Stimulated activated CD8-positive, alpha-beta memory T cell treated with anti-CD3 and anti-CD28 coated beads, Interleukin-7, amount 100 ng/mL, for 24 hours (primary cell): ENCODE measurements around the gene USP49.
"Not testable (repeated sequence)": the region's sequence is repeated elsewhere in the genome, so short reads cannot be mapped to it uniquely, and the experiment has no call there.

Experiments
- DNase-seq: peaks from one replicate; pipeline ENCODE4 v3.0.0-alpha.2; 2020; ENCODE audit warnings: low read depth

The USP49 gene

GRCh38 chr6:41779788-41780550 lies 115.2 kb downstream of the USP49 start, which contains the start of gene FRS3:
Gene FRS3 (minus strand): TSS chr6:41779900. CDS start chr6:41776987, 2,913 bp downstream.
- peak; percentile 99 for DNase-seq

- DNase-seq = no peak
Measured at GRCh38 chr6:41779336-41779735, 115.8 kb downstream of the USP49 start.

DNA sequence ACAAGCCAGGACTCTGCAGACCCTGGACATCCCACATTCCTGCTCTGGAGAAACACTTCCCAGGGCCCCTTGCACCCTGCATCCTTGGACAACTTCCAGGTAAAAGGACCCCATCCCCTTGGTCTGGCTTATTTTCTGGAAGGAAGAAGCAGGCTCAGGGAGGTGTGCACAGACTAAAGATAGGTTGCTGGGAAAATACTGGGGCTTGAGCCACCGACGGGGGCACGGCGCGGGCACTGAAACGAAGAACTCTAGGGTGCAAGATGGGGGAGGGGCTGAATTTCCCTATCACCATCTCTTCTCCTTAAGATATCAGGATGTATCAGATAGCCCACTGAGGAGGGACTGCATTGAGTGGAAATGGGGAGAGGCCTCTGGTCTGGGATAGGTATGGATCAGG lies 116.3 kb downstream of the USP49 start:
- DNase-seq = no peak

DNA sequence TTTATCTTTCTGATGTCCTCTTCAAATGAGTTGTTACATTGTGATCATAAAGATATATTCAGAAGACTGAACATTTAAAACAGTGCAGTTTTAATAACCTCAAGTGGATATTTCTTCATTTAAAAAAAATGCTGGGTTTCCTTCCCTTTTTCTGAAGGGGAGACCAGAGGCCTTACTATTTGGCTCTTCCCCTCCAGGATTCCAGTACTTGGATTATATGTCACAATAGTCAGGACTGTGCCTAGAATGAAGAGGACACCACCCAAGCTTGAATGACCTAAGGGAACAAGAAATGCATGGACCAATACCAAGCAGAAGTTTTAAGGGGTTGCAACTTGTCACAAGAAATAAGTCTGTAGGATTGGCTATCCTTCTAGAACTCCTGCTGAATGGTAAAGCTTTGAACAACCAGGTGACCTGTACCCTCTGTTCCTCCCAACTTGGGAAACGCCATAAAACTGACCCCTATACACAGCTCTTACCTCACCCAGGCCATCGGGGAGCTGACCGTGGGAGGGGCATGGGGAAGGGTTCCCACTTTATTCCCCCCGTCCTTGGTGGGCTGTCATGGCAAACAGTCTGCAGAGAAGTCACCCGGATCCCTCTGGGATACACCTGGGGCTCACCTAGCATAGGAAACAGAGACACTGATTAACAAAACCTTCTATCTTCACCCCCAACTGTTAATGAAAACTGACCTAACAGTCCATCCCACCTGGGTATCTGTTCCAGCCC lies 117.5 kb downstream of the USP49 start:
- no peak for DNase-seq

DNA sequence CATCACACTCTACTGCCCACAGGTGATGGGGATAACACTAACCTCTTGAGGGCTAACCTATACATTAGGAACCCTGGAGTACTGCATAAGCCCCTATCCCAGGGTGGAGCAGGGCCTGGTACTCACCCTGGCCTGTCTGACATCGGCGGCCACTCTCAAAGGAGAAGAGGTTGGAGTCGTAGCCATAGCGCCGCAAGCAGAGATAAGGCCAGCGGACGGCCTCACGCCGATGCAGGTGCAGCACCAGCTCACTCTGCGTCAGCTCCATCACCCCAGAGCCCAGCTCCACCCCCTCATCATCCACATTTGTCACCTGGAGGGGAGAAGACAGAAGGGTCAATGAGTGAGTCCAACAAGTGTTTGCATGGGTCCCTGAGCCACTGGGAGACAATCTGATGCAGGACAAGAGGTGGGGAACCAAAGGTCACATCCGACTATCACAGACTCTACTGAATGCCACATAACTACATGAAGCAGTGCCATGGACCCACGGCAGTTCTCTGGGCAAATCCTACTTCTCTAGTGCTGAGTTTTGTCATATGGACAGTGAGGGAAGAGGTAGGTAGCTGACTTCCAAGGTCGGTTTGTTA lies 119.8 kb downstream of the USP49 start:
- no peak for DNase-seq

GRCh38 chr6:41774841-41775240 lies 120.3 kb downstream of the USP49 start:
- DNase-seq = no peak

DNA sequence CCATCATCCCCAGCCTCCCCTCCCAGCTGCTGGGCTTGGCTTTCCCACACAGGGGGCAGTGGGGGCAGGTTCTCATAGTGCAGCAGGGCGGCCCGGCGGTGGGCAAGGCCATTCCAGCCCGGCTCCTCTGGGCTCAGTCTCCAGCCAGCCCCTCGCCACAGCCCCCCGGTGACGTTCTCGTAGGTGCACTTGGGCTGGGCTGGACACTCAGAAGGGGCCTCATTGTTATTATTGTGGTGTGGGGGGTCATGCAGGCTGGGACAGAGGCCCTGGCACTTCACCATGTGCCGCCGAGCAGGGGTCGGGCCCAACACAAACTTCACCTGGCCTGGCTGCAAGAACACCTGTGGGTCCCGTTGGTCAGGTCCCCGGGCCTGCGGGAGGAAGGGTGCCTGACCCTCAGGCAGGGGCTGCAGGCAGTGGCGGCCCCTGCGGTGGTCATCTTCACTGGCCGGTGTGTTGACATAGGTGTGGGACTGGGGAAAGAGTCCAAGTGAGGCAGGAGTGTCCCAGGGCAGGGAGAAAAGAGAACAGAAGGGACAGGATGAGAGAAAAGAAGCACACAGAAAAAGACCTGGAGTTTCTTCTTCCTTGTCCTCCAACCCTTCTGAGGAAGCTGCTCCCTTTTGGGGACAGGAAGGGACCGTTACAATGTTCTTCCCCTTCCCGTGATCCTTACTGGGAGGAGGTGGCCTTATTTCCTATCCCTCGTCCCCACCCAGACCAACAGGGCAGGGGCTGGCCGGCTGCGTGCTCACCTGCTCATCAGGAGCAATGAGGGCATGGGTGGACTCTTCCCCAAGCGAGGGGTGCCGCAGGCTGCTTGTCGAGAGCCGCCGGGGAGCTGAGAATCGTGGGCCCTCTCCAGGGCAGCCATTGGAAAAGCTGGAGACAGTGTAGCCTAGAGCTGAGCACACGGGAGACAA lies 123.9 kb downstream of the USP49 start:
- DNase-seq = no peak

DNA sequence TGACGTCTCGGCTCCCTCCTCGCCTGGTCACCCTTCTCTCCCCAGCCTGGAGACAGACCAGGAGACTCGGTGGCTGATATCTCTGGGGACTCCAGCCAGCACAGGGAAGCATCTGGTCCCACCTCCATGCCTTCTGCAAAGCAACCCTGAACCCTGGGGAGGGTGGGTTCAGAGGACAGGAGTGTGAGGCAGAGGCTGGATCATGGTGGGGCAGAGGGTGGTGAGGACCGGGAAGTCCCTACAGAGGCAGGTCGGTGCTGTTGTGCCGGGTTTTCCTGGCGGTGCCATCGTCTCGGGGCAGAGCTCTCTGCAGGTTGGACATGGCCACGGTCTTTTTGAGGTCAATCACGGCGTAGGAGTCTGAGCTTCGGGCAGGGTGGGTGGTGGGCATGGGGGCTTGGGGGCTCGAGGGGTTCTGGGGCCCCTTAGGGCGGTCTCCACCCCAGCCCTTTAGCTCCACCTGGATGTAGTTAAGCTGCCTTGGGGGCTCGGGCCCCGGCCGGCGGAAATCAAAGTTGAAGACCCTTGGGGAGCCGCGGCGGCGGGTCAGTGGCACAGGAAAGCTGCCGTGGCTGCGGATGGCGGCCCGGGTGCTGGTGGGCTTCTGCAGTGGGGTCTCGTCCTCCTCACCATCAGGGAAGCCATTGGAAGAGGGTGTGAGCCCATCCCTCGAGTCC lies 124.7 kb downstream of the USP49 start:
- no peak for DNase-seq

DNA sequence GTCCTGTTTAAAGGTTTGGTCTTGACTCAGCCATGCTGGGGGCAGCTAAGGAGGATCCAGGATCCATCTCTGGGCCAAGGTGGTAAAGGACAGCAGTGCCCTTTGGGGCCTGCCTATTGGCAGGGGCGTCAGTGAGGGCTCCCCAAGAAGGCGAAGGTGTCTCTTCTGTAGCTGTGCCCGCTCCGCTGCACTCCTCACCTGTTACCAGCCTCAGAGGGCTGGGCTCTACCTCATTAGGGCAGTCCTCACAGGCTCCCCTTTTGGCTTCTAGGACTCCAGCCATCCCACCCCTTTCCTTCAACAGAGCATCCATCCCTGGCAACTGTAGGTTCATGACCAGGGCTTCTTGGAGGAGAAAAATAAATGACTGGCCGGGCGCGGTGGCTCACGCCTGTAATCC lies 125.8 kb downstream of the USP49 start:
- DNase-seq = no peak

DNA sequence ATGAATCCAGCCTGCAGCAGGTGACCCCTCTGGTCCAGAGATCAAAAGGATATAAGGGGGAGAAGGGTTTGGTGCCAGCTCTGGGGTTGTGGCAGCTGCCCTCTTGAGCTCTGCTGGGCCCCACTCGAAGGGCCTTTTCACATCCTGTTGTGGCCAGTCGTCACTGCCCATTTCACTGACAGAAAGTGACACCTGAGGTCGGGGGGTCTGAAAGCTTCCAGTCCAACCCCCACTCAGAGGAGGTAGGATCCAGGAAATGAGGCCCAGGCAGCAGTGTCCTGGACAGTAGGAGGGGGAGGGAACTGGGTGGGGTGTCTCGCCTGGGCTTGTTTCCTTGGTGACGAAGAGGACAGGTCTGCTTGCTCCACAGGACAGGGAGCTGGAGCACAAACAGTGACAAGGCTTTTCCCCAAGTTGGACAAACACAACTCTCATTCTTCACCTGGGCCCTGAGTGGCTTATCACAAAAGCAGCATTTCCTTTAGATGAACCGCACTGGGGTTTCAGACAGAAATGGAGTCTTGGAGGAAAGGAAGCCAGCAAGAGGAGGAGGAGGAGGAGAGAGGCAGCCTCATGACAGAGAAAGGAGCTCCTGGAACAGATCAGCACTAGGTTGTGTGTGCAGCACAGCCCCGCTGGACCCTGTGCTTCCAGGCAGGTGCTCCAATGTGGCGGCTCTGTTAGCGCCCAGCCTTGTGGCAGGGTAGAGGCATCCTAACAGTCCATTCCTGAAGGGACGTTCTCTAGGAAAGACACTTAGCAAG lies 126.4 kb downstream of the USP49 start:
- DNase-seq = no peak

GRCh38 chr6:41767112-41767833 lies 127.9 kb downstream of the USP49 start:
- no peak for DNase-seq

DNA sequence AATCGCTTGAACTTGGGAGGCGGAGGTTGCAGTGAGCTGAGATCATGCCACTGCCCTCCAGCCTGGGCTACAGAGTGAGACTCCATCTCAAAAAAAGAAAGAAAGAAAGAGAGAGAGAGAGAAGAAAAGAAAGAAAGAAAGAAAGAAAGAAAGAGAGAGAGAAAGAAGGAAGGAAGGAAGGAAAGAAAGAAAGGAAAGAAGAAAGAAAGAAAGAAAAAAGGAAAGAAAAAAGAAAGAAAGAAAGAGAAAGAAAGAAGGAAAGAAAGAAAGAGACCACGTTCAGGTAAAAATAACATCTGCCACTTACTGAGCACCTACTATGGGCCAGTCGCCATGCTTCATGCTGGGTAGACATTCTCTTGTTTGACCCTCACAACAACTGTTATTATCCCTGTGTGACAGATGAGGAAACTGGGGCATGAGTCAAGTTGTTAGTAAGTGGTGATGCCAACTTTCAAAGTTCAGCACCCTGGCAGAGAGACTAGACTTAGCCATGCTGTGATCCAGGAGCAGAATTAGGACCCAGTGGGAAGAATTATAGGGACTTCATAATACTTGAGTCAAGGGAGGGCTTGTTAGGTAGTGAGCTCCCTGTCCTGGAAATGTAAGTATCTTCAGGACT lies 129.0 kb downstream of the USP49 start:
- DNase-seq = not testable (repeated sequence)

- DNase-seq = no peak
Measured at GRCh38 chr6:41763470-41763869, 131.7 kb downstream of the USP49 start.

DNA sequence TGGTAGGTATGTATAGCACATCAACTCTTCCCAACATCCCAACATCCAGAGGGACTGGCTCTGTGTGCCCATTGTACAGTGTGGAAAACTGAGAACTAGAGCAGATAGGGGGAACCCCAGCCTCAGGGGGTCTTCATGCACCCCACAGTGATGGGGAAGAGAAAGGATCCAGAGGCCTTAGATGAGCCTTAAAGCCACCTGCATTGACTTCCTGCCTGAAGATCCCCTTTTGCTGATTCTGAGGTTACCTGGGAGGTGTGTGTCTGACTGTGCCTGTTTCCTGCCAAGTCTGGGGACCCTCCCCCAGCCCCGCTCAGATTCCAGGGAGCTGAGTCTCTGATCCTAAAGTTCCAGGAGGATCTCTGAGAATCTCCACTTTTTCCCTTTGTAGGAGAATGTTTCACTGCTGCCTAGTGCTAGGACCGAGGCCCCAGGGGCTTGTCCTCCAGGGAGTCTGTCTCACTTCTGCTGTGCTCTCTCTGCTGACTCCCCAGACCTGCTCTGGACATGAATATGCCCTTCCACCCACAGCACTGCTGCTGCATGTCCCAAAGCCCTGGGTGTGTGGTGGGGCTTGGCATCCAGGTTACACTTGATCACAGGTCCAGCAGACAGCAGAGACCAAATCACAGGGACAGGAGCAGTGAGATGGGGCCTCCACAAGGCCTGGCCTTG lies 135.1 kb downstream of the USP49 start:
- DNase-seq = no peak

DNA sequence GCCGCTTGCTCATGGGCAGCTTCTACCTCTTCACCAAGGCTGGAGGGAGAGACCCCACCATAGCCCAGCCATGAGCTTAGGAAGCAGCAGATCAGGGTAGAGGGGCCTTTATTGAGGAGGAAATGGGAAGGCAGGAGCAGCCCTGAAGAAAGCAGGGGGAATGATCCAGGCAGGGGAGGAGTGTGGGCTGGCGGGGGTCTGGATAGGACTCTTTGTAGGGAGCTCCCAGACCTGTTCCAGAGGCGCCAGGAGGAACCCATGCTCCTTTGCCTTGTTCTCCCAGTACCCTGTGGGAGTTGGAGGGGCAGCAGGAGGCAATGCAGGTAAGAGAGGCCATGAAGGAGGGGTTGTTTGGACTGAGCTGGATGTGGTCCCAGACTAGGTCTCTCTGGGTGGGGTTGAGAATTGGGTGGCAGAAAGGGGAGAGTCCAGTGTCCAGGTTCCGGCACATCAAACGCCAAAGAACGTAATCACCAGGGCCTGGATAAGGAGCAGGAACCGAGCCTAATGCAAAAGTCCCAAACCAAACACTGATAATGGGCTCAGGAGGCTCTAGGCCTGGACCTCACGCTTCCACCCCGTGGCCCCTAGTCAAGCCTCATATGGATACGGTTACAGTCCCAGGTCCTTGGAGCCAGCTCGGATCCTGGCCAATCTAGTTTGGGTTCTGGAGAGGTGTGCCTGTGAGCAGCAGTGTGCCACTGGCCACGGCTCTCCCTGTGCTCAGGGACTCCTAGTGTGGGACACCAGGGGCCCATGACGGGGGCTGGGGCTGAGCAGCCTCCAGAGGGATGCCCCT lies 135.9 kb downstream of the USP49 start:
- DNase-seq = no peak

DNA sequence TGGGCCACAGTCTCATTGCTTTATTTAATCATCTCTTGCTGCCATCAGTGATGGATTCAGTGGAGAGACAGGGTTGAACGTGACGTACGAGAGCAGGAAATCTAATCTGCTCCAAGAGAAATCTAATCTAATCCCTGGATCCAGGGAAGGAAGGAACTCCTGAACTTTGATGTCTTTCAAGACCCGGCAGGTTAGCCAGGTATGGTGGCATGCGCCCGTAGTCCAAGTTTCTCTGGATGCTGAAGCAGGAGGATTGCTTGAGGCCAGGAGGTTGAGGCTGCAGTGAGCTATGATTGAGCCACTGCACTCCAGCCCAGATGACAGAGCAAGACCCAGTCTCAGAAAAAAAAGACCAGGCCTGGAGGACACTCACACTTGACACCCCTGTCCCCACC lies 136.5 kb downstream of the USP49 start:
- DNase-seq = no peak

DNA sequence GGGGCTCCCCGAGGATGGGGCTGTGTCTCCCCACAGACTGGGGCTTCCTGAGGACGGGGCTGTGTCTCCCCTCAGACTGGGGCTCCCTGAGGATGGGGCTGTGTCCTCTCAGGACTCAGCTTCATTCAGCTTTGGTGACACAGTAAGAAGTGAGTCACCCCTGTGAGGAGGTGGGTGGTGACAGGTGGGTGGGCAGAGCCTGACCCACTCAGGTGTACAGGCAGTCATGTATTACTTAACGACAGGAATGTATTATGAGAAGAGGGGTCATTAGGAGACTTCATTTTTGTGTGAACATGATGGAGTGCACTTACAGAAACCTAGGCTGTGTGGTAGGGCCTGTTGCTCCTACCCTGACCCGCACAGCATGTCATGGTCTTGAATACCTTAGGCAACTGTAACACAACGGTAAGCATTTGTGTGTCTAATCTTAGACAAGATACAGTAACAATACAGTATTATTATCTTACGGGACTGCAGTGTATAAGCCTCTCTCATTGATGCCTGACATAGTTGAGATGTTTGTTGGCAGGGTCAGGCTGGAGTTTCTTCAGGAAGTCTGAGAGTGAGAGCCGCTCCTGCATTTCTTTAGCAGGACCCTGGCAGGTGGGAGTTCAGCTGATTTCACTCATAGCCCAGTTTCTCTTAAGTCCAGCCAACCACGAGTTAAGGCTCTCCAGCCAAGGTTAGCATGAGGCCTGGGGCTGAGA lies 137.1 kb downstream of the USP49 start:
- DNase-seq = no peak
